GM12878 (cell line): ENCODE measurements around the gene UBR3. TPM values are rescaled to one million over a fixed set of nuclear protein-coding genes. Genes with fewer than 3 reads are reported as not detected.
A peak's percentile ranks its signal among the peaks of the same experiment; 100 is the strongest.

Experiments
- CREB1 ChIP-seq: IDR thresholded peaks from 2 replicates; pipeline ENCODE4 v1.6.1; 2012; ENCODE audit warnings: low read depth, mild to moderate bottlenecking, inconsistent platforms
- CREM ChIP-seq: IDR thresholded peaks from 2 replicates; pipeline ENCODE4 v1.6.1; 2014; ENCODE audit warnings: antibody characterized with exemption, low read depth
- MLLT1 ChIP-seq: fragments of 450-650 bp; IDR thresholded peaks from 2 replicates; pipeline ENCODE4 v1.6.1; 2016; ENCODE audit warnings: mild to moderate bottlenecking
- NFXL1 ChIP-seq: fragments of 450-650 bp; IDR thresholded peaks from 2 replicates; pipeline ENCODE4 v1.6.1; 2017; ENCODE audit warnings: antibody characterized with exemption, mild to moderate bottlenecking, borderline replicate concordance
- POLR2A ChIP-seq: IDR thresholded peaks from 2 replicates; pipeline ENCODE4 v1.6.1; 2011; ENCODE audit warnings: low read depth, mild to moderate bottlenecking, low read length
- SP1 ChIP-seq: IDR thresholded peaks from one replicate; pipeline ENCODE4 v1.6.1; 2011; ENCODE audit warnings: low read depth, low read length
- TAF1 ChIP-seq: IDR thresholded peaks from 2 replicates; pipeline ENCODE4 v1.6.1; 2011; ENCODE audit warnings: mild to moderate bottlenecking, low read depth, low read length, borderline replicate concordance
- ZNF217 ChIP-seq: fragments of 450-650 bp; IDR thresholded peaks from 2 replicates; pipeline ENCODE4 v1.6.1; 2017; ENCODE audit warnings: antibody characterized with exemption, mild to moderate bottlenecking
- ZNF592 ChIP-seq: fragments of 450-650 bp; IDR thresholded peaks from 2 replicates; pipeline ENCODE4 v1.6.1; 2017; ENCODE audit warnings: mild to moderate bottlenecking, moderate library complexity
- polyA plus RNA-seq, 11 experiments: library from polyadenylated mRNA; depleted of rRNA in 4 of 11; unstranded in 6 of 11; stranded (reverse) in 5 of 11; fragments of >200 nt; fragmentation: Nextera tagmentation in 4 of 11; fragmentation: Illumina TruSeq in 1 of 11; extraction: Ambion mirVana in 4 of 11; extraction: Trizol in 1 of 11; gene quantifications; 1 replicate in 1 of 11; 2 replicates in 10 of 11; pipeline versions ENCODE4 v1.2.1 to v1.2.3, GENCODE V29; 2011 to 2016; ENCODE audit warnings: inconsistent platforms in 2 of 11, missing spikeins in 2 of 11, low read depth in 1 of 11
- total RNA-seq, 4 experiments: library from RNA; depleted of rRNA in 3 of 4; stranded (reverse); fragments of >200 nt in 3 of 4; fragmentation: Illumina TruSeq in 1 of 4; extraction: Trizol in 1 of 4; gene quantifications; 2 replicates each; pipeline versions ENCODE4 v1.2.1 to v1.2.3, GENCODE V29; 2013 to 2021

The UBR3 gene
- total and polyA plus RNA-seq, 10 of the 15 experiments (the other 5 are each of a cell fraction or from before 2014, with no cell fraction given): 3.8 to 22.9 (median 11.2) TPM

GRCh38 chr2:169824373-169825333 is 2.6 kb upstream of the UBR3 start, which contains the start of gene METTL5 (continued):
- TF ChIP-seq ZNF592 (peak; percentile 91; the same call in 1 of the 2 replicates), CREM (peak; percentile 16; the same call in 1 of the 2 replicates), POLR2A (peak; percentile 95), TAF1 (peak; percentile 67; the same call in 1 of the 2 replicates), MLLT1 (0 out of 2 replicates have a peak, but pooled peaks have one; percentile 28), ZNF217 (peak; percentile 72; the same call in 1 of the 2 replicates), CREB1 (no peak; the same call in 1 of the 2 replicates), SP1 (no peak), NFXL1 (no peak)
- TF ChIP-seq, all 136 proteins: peak for 46
